HEK293 (cell line): ENCODE results near the gene RNASE8.

ENCODE experiments used
- IKZF3 ChIP-seq: fragments of 450-650 bp; IDR thresholded peaks from 2 replicates; pipeline ENCODE4 v1.5.0; 2018; ENCODE audit warnings: missing biosample characterization, mild to moderate bottlenecking, missing genetic modification characterization, moderate library complexity
- KLF1 ChIP-seq: fragments of 450-650 bp; formaldehyde crosslinking; IDR thresholded peaks from 2 replicates; pipeline ENCODE4 v1.5.1; 2016; ENCODE audit warnings: missing biosample characterization, missing genetic modification characterization
- KLF16 ChIP-seq: fragments of 450-650 bp; formaldehyde crosslinking; IDR thresholded peaks from 2 replicates; pipeline ENCODE4 v1.5.1; 2017; ENCODE audit warnings: missing biosample characterization, missing genetic modification characterization
- REPIN1 ChIP-seq: fragments of 450-650 bp; formaldehyde crosslinking; IDR thresholded peaks from 2 replicates; pipeline ENCODE4 v1.5.1; 2017; ENCODE audit warnings: missing biosample characterization, missing genetic modification characterization, low read depth
- SCRT1 ChIP-seq: fragments of 450-650 bp; formaldehyde crosslinking; IDR thresholded peaks from 2 replicates; pipeline ENCODE4 v1.5.1; 2016; ENCODE audit warnings: missing biosample characterization, missing genetic modification characterization, borderline replicate concordance
- SP2 ChIP-seq: fragments of 450-650 bp; formaldehyde crosslinking; IDR thresholded peaks from 2 replicates; pipeline ENCODE4 v1.5.1; 2016; ENCODE audit warnings: missing biosample characterization, missing genetic modification characterization
- ZBTB17 ChIP-seq: fragments of 450-650 bp; formaldehyde crosslinking; IDR thresholded peaks from 2 replicates; pipeline ENCODE4 v1.5.1; 2016; ENCODE audit warnings: missing biosample characterization, missing genetic modification characterization
- ZBTB21 ChIP-seq: fragments of 450-650 bp; formaldehyde crosslinking; IDR thresholded peaks from 2 replicates; pipeline ENCODE4 v1.5.1; 2017; ENCODE audit warnings: missing biosample characterization, missing genetic modification characterization
- ZBTB48 ChIP-seq: fragments of 450-650 bp; formaldehyde crosslinking; IDR thresholded peaks from 2 replicates; pipeline ENCODE4 v1.5.1; 2016; ENCODE audit warnings: missing biosample characterization, missing genetic modification characterization
- ZFHX2 ChIP-seq: fragments of 450-650 bp; formaldehyde crosslinking; conservative IDR thresholded peaks from 2 replicates; pipeline ENCODE4 v1.5.1; 2016; ENCODE audit warnings: missing biosample characterization, missing genetic modification characterization
- ZFP69B ChIP-seq: fragments of 450-650 bp; formaldehyde crosslinking; IDR thresholded peaks from 2 replicates; pipeline ENCODE4 v1.5.1; 2016; ENCODE audit warnings: missing biosample characterization, missing genetic modification characterization
- ZNF140 ChIP-seq: fragments of 450-650 bp; formaldehyde crosslinking; IDR thresholded peaks from 2 replicates; pipeline ENCODE4 v1.5.1; 2016; ENCODE audit warnings: missing biosample characterization, missing genetic modification characterization
- ZNF239 ChIP-seq: fragments of 450-650 bp; formaldehyde crosslinking; IDR thresholded peaks from 2 replicates; pipeline ENCODE4 v1.5.1; 2016; ENCODE audit warnings: missing biosample characterization, missing genetic modification characterization
- ZNF248 ChIP-seq: fragments of 450-650 bp; formaldehyde crosslinking; IDR thresholded peaks from 2 replicates; pipeline ENCODE4 v1.5.1; 2017; ENCODE audit warnings: missing biosample characterization, missing genetic modification characterization
- ZNF324 ChIP-seq: fragments of 450-650 bp; formaldehyde crosslinking; IDR thresholded peaks from 2 replicates; pipeline ENCODE4 v1.5.1; 2016; ENCODE audit warnings: missing biosample characterization, missing genetic modification characterization
- ZNF37A ChIP-seq: fragments of 450-650 bp; IDR thresholded peaks from 2 replicates; pipeline ENCODE4 v1.5.1; 2018; ENCODE audit warnings: missing biosample characterization, missing genetic modification characterization
- ZNF660 ChIP-seq: fragments of 450-650 bp; IDR thresholded peaks from 2 replicates; pipeline ENCODE4 v1.5.1; 2018; ENCODE audit warnings: missing biosample characterization, mild to moderate bottlenecking, missing genetic modification characterization
- ZNF843 ChIP-seq: fragments of 450-650 bp; formaldehyde crosslinking; IDR thresholded peaks from 2 replicates; pipeline ENCODE4 v1.5.1; 2016; ENCODE audit warnings: missing biosample characterization, missing genetic modification characterization
- ZSCAN23 ChIP-seq: fragments of 450-650 bp; formaldehyde crosslinking; IDR thresholded peaks from 2 replicates; pipeline ENCODE4 v1.5.1; 2016; ENCODE audit warnings: missing biosample characterization, missing genetic modification characterization
- ZXDB ChIP-seq: fragments of 450-650 bp; formaldehyde crosslinking; IDR thresholded peaks from 2 replicates; pipeline ENCODE4 v1.5.1; 2016; ENCODE audit warnings: missing biosample characterization, missing genetic modification characterization
- TF ChIP-seq, protein P1 (sequence below): fragments of 450-650 bp; formaldehyde crosslinking; IDR thresholded peaks from 2 replicates; pipeline ENCODE4 v1.5.1; 2016; ENCODE audit warnings: missing biosample characterization, missing genetic modification characterization
- TF ChIP-seq, protein P2 (sequence below): fragments of 450-650 bp; formaldehyde crosslinking; IDR thresholded peaks from 2 replicates; pipeline ENCODE4 v1.5.1; 2016; ENCODE audit warnings: missing biosample characterization, missing genetic modification characterization
- TF ChIP-seq, protein P3 (sequence below): fragments of 450-650 bp; formaldehyde crosslinking; IDR thresholded peaks from 2 replicates; pipeline ENCODE4 v1.5.1; 2016; ENCODE audit warnings: missing biosample characterization, missing genetic modification characterization
- TF ChIP-seq, protein P4 (sequence below): fragments of 450-650 bp; formaldehyde crosslinking; IDR thresholded peaks from 2 replicates; pipeline ENCODE4 v1.5.1; 2016; ENCODE audit warnings: missing biosample characterization, missing genetic modification characterization
- TF ChIP-seq, protein P5 (sequence below): fragments of 450-650 bp; formaldehyde crosslinking; IDR thresholded peaks from 2 replicates; pipeline ENCODE4 v1.5.1; 2016; ENCODE audit warnings: missing biosample characterization, missing genetic modification characterization, borderline replicate concordance

RNASE8 gene

DNA sequence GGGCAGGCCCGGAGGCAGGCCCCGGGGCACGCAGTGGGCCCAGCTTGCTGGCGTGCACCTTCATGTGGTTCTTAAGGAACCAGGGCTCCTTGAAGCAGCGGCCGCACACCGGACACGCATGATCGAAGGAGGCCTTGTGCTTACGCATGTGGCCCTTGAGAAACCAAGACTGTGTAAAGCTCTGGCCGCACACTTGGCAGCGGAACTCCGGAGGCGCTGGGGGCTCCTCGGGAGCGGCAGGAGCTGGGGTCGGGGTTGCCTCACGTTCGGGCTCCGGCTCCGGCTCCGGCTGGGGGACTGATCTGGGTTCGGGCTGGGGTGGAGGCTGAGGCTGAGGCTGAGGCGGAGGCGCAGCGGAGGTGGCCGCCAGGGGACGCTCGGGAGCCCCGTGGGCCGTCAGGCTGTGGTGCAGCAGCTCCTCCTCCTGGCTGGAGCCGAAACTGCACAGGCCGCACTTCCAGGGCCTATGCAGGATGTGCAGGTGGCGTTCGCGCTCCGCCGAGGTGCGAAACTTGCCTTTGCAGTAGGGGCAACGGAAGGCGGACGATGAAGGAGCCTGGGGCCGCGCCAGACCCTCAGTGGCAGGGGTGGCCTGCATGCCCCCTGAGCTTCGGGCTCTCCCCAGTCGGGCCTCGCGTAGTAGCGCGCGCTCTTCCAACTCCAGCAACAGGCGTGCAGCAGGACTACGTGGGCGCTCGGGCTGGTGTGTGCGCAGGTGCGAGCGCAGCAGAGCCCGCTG is 34.8 kb downstream of the RNASE8 start (continued):
- TF ChIP-seq, protein P1, sequence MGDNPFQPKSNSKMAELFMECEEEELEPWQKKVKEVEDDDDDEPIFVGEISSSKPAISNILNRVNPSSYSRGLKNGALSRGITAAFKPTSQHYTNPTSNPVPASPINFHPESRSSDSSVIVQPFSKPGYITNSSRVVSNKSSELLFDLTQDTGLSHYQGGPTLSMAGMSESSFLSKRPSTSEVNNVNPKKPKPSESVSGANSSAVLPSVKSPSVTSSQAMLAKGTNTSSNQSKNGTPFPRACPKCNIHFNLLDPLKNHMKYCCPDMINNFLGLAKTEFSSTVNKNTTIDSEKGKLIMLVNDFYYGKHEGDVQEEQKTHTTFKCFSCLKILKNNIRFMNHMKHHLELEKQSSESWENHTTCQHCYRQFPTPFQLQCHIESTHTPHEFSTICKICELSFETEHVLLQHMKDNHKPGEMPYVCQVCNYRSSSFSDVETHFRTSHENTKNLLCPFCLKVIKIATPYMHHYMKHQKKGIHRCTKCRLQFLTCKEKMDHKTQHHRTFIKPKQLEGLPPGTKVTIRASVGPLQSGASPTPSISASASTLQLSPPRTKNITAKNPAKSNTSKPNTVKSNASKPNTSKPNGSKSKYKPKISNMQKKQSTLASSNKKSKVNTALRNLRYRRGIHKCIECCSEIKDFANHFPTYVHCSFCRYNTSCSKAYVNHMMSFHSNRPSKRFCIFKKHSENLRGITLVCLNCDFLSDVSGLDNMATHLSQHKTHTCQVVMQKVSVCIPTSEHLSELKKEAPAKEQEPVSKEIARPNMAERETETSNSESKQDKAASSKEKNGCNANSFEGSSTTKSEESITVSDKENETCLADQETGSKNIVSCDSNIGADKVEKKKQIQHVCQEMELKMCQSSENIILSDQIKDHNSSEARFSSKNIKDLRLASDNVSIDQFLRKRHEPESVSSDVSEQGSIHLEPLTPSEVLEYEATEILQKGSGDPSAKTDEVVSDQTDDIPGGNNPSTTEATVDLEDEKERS: no peak
- TF ChIP-seq ZNF140 (tag by site-specific recombination) (no peak), ZNF37A (no peak), SCRT1 (tag by site-specific recombination) (no peak), ZFP69B (0 out of 2 replicates have a peak, but pooled peaks have one; percentile 35), ZBTB17 (peak; percentile 73), ZNF248 (tag by site-specific recombination) (no peak), ZNF239 (tag by site-specific recombination) (0 out of 2 replicates have a peak, but pooled peaks have one; percentile 53), ZBTB21 (no peak), ZFHX2 (tag by site-specific recombination) (peak; percentile 25), ZBTB48 (peak; percentile 55; the same call in 1 of the 2 replicates), ZXDB (peak; percentile 48; the same call in 1 of the 2 replicates), KLF1 (tag by site-specific recombination) (peak; percentile 18; the same call in 1 of the 2 replicates), KLF16 (tag by site-specific recombination) (peak; percentile 61; the same call in 1 of the 2 replicates), ZNF324 (tag by site-specific recombination) (no peak), REPIN1 (no peak), IKZF3 (tag by site-specific recombination) (peak; percentile 19; the same call in 1 of the 2 replicates), SP2 (no peak), ZNF660 (tag by site-specific recombination) (peak; percentile 64), ZSCAN23 (no peak), ZNF843 (tag by site-specific recombination) (0 out of 2 replicates have a peak, but pooled peaks have one; percentile 28)
- TF ChIP-seq, protein P2, sequence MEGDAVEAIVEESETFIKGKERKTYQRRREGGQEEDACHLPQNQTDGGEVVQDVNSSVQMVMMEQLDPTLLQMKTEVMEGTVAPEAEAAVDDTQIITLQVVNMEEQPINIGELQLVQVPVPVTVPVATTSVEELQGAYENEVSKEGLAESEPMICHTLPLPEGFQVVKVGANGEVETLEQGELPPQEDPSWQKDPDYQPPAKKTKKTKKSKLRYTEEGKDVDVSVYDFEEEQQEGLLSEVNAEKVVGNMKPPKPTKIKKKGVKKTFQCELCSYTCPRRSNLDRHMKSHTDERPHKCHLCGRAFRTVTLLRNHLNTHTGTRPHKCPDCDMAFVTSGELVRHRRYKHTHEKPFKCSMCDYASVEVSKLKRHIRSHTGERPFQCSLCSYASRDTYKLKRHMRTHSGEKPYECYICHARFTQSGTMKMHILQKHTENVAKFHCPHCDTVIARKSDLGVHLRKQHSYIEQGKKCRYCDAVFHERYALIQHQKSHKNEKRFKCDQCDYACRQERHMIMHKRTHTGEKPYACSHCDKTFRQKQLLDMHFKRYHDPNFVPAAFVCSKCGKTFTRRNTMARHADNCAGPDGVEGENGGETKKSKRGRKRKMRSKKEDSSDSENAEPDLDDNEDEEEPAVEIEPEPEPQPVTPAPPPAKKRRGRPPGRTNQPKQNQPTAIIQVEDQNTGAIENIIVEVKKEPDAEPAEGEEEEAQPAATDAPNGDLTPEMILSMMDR (tag by site-specific recombination): peak; percentile 98
- TF ChIP-seq, protein P3, sequence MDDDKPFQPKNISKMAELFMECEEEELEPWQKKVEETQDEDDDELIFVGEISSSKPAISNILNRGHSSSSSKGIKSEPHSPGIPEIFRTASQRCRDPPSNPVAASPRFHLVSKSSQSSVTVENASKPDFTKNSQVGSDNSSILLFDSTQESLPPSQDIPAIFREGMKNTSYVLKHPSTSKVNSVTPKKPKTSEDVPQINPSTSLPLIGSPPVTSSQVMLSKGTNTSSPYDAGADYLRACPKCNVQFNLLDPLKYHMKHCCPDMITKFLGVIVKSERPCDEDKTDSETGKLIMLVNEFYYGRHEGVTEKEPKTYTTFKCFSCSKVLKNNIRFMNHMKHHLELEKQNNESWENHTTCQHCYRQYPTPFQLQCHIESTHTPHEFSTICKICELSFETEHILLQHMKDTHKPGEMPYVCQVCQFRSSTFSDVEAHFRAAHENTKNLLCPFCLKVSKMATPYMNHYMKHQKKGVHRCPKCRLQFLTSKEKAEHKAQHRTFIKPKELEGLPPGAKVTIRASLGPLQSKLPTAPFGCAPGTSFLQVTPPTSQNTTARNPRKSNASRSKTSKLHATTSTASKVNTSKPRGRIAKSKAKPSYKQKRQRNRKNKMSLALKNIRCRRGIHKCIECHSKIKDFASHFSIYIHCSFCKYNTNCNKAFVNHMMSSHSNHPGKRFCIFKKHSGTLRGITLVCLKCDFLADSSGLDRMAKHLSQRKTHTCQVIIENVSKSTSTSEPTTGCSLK (tag by site-specific recombination): no peak
- TF ChIP-seq, protein P4, sequence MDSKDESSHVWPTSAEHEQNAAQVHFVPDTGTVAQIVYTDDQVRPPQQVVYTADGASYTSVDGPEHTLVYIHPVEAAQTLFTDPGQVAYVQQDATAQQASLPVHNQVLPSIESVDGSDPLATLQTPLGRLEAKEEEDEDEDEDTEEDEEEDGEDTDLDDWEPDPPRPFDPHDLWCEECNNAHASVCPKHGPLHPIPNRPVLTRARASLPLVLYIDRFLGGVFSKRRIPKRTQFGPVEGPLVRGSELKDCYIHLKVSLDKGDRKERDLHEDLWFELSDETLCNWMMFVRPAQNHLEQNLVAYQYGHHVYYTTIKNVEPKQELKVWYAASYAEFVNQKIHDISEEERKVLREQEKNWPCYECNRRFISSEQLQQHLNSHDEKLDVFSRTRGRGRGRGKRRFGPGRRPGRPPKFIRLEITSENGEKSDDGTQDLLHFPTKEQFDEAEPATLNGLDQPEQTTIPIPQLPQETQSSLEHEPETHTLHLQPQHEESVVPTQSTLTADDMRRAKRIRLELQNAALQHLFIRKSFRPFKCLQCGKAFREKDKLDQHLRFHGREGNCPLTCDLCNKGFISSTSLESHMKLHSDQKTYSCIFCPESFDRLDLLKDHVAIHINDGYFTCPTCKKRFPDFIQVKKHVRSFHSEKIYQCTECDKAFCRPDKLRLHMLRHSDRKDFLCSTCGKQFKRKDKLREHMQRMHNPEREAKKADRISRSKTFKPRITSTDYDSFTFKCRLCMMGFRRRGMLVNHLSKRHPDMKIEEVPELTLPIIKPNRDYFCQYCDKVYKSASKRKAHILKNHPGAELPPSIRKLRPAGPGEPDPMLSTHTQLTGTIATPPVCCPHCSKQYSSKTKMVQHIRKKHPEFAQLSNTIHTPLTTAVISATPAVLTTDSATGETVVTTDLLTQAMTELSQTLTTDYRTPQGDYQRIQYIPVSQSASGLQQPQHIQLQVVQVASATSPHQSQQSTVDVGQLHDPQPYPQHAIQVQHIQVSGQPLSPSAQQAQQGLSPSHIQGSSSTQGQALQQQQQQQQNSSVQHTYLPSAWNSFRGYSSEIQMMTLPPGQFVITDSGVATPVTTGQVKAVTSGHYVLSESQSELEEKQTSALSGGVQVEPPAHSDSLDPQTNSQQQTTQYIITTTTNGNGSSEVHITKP (tag by site-specific recombination): no peak
- TF ChIP-seq, protein P5, sequence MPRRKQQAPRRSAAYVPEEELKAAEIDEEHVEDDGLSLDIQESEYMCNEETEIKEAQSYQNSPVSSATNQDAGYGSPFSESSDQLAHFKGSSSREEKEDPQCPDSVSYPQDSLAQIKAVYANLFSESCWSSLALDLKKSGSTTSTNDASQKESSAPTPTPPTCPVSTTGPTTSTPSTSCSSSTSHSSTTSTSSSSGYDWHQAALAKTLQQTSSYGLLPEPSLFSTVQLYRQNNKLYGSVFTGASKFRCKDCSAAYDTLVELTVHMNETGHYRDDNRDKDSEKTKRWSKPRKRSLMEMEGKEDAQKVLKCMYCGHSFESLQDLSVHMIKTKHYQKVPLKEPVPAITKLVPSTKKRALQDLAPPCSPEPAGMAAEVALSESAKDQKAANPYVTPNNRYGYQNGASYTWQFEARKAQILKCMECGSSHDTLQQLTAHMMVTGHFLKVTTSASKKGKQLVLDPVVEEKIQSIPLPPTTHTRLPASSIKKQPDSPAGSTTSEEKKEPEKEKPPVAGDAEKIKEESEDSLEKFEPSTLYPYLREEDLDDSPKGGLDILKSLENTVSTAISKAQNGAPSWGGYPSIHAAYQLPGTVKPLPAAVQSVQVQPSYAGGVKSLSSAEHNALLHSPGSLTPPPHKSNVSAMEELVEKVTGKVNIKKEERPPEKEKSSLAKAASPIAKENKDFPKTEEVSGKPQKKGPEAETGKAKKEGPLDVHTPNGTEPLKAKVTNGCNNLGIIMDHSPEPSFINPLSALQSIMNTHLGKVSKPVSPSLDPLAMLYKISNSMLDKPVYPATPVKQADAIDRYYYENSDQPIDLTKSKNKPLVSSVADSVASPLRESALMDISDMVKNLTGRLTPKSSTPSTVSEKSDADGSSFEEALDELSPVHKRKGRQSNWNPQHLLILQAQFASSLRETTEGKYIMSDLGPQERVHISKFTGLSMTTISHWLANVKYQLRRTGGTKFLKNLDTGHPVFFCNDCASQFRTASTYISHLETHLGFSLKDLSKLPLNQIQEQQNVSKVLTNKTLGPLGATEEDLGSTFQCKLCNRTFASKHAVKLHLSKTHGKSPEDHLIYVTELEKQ: no peak
